NCI-H774 (cell line): ENCODE results near the gene MTHFR.
A peak's percentile ranks its signal among the peaks of the same experiment; 100 is the strongest.

ENCODE experiments used
- DNase-seq: peaks from one replicate; lab custom pipeline; 2025; lab: John Stamatoyannopoulos, UW

Gene MTHFR

DNA sequence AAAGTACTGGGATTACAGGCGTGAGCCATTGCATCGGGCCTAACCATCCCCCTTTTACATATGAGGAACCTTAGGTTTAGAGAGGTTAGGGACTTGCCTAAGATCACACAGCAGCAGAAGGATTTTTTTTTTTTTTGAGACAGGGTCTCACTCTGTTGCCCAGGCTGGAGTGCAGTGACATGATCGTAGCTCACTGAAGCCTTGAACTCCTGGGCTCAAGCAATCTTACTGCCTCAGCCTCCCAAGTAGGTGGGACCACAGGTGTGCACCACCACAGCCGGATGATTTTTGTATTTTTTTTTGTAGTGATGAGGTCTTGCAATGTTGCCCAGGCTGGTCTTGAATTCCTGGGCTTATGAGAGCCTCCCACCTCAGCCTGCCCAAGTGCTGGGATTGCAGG, 46.0 kb downstream of the MTHFR start:
- DNase-seq, result no peak

- DNase-seq, result no peak
Measured at GRCh38 chr1:11757047-11757446, 48.7 kb downstream of the MTHFR start.

DNA sequence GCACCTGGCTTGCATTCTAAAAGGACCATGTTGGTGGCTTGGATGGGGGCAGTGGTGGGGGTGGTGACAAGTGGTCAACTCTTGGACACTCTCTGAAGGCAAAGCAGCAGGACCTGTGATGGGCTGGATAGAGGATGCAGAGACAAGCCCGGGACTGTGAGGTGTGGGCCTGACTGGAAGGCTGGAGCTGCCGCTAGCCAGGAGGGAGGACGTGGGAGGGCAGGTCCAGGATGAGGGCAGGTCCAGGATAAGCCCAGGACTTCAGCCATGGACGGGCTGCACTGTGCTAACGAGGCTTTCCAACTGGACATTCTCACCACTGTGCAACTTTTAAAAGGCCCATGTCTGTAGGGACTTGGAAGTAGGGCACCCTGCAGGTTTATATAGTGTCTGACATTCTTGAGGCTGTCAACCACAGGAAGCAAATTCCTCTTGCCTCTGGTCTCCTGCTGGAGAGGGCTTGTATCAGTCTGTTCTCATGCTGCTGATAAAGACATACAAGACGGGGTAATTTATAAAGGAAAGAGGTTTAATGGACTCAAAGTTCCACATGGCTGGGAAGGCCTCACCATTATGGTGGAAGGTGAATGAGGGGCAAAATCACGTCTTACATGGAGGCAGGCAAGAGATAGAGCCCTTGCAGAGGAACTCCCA, 52.1 kb downstream of the MTHFR start:
- no peak for DNase-seq

DNA sequence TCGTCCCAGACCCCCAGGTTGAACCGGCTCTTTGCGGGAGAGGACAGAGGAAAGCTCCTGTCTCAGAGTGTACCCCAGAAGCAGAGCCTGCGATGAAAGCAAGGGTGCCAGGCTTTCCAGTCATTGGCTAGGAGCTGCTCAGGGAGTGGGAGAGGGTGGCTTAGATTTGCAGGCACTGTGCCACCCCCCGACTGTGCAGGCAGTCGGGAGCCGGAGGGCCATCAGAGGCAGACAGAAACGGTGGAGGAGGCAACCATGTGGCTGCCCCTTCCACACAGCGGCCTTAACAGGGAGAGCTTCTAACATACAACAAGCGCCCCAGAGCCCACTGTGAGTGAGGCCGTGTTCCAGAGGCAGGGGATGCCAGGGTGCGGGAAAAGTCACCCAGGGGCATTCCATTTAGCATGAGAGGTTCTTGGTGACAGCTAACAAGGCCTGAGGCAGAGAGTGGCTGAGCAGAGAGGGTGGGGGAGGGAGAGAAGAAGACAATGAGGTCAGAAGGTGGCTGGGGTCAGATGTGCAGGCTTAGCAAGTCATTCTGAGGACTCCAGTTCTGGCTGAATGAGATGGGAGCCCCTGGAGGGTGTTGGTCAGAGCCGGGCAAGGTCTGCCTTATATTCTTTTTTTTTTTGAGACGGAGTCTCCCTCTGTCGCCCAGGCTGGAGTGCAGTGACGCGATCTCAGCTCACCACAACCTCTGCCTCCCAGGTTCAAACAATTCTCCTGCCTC, 53.2 kb downstream of the MTHFR start:
- DNase-seq, result no peak

DNA sequence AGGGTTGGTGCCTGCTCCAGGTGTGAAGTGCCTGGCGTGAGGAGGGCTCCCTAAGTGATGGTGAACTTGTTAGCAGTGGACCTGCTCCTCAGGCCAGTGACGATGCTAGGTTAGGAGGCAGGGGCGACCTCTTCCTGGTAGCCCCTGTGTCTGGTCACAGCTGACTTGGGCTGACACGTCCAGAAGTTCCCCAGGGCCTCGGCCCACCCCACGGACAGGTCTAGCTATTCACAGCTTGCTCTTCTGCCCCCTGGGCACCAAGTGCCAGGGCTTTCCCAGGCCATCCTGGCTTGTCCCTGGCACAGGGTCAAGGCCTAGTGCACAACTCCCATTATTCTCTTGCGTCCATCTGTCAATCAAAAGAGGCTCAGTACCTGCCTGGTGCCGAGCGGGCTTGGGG, 54.7 kb downstream of the MTHFR start:
- no peak for DNase-seq

DNA sequence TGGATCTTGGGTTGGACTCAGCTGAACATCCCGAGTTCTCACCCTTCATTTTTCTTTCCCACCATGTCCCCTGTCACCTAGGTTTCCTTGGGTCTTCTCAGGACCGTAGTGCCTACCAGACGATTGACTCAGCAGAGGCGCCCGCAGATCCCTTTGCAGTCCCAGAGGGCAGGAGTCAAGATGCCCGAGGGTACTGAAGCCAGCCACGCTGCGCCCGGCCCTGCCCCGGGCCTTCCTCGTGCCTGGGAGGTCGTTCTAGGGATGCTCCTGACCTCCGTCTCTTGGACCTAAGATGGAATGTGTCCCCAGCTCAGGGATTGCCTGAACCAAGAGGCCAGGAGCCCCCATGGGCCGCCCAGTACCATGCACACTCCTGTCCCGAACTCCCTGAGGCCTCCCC, 55.8 kb downstream of the MTHFR start:
- DNase-seq, result no peak

DNA sequence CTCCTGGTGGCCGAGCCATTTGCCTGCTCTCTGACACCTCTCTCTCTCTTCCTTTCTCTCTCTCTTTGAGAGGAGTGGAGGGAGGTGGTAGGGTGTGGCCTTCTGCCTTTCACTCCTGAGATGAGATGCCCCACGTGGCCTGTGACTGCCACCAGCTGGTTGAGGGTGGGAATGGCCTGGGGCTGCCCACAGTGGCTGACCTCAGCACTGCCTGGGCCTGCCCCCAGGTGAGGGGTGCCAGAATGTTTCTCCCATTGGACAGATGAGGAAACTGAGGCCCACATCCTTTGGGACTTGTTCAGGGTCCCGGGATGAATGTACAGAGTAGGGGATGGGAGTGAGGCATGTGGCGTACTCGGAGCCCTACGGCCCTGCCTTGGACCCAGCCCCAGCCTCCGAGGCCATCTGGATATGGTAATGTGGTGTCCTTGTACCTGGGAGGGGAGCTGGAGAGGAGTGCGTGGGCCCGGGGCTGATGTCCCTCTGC, 56.5 kb downstream of the MTHFR start:
- DNase-seq, result no peak

- no peak for DNase-seq
Measured at GRCh38 chr1:11748294-11749202, 57.2 kb downstream of the MTHFR start.

- DNase-seq, result no peak
Measured at GRCh38 chr1:11746795-11747487, 58.8 kb downstream of the MTHFR start.

DNA sequence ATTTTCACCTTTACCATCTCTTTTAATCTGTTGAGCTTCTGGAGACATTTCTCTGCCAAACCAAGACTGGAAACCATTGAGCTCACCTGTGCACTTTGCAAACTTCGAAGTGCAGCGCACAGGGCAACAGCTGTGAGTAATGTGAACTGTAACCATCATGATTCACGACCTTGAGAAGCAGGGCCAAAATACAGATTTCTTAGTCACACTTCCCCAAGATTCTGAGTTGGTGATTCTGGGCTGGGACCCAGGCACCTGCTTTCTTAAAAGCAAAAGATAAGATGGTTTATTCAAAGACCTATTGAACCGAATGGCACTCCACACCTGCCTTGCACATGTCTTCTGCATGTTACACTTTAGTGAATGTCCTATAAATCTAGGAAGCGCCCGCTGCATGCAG, 59.7 kb downstream of the MTHFR start:
- no peak for DNase-seq

GRCh38 chr1:11744287-11744686, 61.5 kb downstream of the MTHFR start:
- no peak for DNase-seq

GRCh38 chr1:11741919-11742558, 63.7 kb downstream of the MTHFR start:
- no peak for DNase-seq

DNA sequence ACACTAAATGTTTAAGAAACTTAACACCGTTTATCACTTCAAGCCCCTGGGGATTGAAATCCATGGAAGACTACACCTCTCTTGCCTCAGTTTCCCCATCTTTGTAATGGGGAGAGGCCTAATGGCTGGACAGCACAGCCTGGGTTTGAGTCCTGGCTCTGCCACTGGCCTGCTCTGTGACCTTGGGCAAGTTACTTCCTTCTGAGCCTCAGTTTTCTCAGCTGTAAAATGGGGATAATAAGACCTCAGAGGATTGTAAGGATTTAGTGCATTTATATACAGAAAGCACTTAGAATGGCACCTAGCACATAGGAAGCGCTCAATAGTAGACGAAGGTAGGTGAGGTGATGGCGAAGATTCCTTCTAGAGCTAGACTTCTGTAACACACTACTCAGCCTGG, 64.3 kb downstream of the MTHFR start:
- no peak for DNase-seq

- DNase-seq, result no peak
Measured at GRCh38 chr1:11740258-11741192, 65.2 kb downstream of the MTHFR start.

- no peak for DNase-seq
Measured at GRCh38 chr1:11738783-11739182, 67.0 kb downstream of the MTHFR start.

DNA sequence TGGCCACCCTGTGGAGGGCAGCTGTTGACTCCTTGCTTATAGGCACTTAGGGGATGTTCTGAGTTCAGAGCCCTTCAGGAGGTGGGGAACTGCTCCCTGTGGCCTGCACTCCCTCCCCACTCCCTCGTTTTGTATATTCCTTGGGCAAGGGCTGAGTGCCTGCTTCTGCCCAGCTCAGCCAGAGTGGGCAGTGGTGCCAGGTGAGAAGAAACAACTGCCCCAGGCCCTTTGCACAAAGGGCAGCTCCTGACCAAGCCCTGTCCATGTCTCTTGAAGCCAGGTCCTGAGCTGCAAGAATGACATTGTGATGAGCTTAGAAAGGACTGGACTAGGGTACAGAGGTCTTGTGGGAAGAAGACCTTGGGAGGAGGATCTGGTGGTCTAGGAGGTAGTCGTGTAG, 67.7 kb downstream of the MTHFR start:
- no peak for DNase-seq

GRCh38 chr1:11736746-11737639, 68.8 kb downstream of the MTHFR start:
- no peak for DNase-seq

- DNase-seq, result peak; percentile 72
Measured at GRCh38 chr1:11735854-11736745, 69.7 kb downstream of the MTHFR start, which contains the start of gene AGTRAP. Gene AGTRAP, plus strand, starts transcription at chr1:11736136. Its CDS starts 73 bp downstream, at chr1:11736209.
